Suppressor macrophage treated with lipopolysaccharide for 1 hour (primary cell): ENCODE results near the gene JARID2.
A peak's percentile ranks its signal among the peaks of the same experiment; 100 is the strongest.

Experiments used
- DNase-seq, 3 donors: peaks; one replicate each; pipeline ENCODE4 v3.0.0-alpha.2; 2020 to 2022

JARID2 gene

GRCh38 chr6:15247500-15248450, 1.9 kb downstream of the JARID2 start:
- DNase-seq, result peak; percentile 46 to 83 (median 65)

- peak; percentile 99 to 100 (median 99) for DNase-seq
Observed at GRCh38 chr6:15248451-15249370, 2.8 kb downstream of the JARID2 start.

- DNase-seq, result peak in 1 of 3 donors; percentile 32
Observed at GRCh38 chr6:15249371-15250019, 3.6 kb downstream of the JARID2 start.

- no peak for DNase-seq
Observed at GRCh38 chr6:15250187-15251168, 4.6 kb downstream of the JARID2 start.

DNA sequence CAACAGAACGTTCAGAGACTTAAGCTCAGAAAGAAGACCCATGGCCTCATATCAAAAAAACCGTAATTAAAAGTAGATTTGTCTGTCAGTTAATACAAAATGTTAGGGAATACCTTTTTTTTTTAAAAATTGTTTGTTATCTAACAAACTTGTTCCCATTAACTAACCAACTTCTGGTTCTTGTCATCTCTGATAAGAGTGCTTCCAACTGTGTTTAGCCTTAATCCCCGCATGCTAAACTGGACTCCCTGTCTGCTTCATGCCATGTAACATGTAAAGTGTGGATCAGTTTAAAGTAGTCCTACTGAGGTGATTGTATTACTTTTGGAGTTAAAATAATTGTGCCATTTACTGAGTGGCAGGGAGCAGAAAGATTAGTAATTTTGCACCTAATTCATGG, 6.3 kb downstream of the JARID2 start:
- DNase-seq, result no peak

DNA sequence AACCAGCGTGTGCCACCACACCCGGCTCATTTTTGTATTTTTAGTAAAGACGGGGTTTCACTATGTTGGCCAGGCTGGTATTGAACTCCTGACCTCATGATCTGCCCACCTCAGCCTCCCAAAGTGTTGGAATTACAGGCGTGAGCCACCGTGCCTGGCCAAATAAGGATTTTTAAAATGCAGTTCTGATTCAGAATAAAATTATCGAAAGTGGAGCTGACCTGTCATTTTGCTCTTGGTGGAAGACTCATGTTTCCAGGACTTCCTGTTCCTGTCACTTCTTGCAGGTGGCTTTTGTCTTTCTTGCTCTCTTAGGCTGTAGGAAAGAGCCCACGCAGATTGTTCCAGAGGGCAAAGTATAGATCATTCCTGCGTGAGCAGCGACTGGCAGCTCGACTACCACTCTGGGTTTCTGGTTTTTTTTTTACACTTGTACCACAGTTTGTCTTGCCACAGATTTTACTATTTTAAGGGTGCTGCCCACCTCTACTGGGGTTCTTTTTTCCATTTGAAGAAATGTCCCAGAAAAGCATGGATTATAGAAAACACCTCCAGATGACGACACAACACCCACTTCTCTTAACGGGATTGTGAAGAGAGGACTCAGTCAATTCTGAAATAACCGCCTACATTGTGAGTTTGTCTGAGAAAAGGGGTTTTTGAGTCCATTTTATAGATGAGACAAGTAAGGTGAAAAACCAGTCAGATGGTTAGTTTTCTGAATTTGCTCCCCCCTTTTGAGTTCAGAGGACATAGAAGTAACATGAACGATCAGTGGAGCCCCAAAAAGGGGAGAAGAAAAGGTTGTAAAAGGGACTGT, 7.5 kb downstream of the JARID2 start:
- peak; percentile 42 to 69 (median 44) for DNase-seq

GRCh38 chr6:15254070-15254975, 8.5 kb downstream of the JARID2 start:
- DNase-seq, result peak; percentile 73 to 89 (median 83)

DNA sequence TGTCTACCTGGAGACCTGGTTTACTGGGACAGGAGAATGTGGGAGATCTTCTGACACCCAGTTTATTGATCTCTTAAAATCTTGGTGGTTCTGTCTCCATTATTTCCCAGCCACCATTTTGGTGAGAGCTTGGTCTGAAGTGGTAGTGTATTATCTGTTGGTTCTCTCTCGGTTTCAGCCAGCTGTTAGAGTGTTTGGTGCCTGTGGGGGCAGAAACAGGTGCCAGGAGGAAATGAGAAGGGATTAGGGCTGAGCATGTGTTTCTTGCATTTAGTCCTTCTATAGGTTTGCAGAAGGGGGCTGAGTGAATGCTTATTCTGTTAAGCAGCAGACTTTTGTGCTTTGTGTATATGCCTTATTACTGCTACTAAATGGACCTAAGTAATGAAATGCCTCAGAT, 9.6 kb downstream of the JARID2 start:
- no peak for DNase-seq

DNA sequence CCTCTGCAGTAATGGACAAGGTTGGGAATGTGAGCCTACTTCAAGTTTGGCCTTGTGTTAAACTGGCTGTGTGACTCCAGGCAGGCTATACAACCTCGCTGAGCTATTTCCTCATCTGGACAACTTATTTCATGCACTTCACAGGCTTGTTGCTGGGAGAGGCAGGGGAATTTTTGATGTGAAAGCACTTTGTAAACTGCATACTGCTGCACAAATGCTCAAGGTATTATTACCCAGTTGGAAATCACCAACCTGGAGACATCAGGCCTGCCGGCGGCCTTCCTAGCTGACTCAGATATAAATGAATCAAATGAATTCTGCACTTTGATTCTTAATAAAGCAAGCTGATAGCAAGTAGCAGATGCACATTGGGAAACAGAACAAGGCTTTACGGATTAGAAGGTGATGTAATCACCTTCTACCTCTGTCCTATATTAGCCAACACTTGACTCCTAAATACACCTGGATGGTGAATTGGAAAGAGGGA, 10.1 kb downstream of the JARID2 start:
- DNase-seq, result peak; percentile 54 to 64 (median 54)

- no peak for DNase-seq
Observed at GRCh38 chr6:15256538-15257271, 10.8 kb downstream of the JARID2 start.

GRCh38 chr6:15257357-15258132, 11.7 kb downstream of the JARID2 start:
- DNase-seq, result peak in 1 of 3 donors; percentile 43

- peak in 2 of 3 donors; percentile 41 to 44 for DNase-seq
Observed at GRCh38 chr6:15259766-15260098, 13.9 kb downstream of the JARID2 start.

GRCh38 chr6:15260099-15260821, 14.4 kb downstream of the JARID2 start:
- no peak for DNase-seq

GRCh38 chr6:15263780-15264374, 18.0 kb downstream of the JARID2 start:
- DNase-seq, result peak in 1 of 3 donors; percentile 21

DNA sequence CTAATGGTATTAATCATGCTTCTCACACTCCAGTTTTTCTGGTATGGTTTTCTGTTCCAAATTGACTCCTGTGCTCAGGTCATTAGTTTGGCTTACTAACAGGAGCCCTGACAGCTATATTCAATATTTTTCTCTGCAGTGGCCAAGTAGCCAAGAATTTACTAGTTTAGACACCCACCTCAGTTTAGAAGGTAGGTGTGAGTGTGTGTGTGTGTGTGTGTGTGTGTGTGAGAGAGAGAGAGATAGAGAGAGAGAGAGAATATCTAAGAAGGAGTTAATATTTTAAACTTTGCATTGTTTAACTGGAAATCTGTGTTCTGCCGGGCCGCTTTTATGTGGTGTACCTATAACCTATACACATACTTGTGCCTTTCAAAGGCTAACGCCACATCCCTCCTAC, 18.5 kb downstream of the JARID2 start:
- DNase-seq, result no peak

DNA sequence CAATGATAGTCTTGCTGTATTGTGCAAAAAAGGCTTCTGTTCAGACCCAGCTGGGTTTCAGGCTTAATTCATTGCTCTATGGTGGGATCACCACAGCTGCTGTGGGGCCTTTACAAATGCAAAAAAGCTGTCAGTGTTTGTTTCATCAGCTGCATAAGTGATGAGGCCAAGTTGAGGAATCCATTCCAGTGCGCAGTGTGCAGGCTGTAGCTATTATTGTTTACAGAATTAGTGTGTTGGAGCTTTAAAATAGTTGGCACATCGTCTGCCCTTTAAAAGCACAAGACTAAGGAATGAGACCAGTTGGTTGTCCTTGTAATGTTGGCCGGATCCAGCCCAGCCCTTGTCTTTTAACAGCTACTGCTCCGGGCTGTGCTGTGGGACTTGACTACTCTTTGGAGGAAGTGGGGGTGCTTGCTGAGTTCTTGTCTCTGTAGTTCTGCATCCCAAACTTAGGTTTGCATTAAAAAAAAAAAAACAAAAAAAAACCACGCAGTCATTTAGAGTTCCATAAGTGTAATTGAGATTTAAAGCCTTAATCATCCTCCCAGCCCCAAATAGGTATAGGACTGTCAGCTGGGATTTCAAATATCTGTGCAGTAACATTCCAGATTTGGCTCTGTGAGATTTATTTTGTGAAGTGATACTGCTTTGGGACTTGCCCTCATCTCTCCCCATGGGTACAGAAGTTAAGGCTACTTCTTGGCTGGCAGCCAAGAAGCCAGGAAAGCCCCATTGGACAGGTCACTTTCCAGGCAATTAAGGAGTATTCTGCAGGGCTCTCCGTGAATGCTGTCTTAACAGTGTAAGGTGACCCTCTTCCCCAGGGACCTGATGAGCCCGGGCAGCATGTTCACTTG, 19.3 kb downstream of the JARID2 start:
- DNase-seq, result peak; percentile 83 to 85 (median 83)
